Stimulated activated CD4-positive, alpha-beta T cell treated with anti-CD3 and anti-CD28 coated beads, Interleukin-1b, Interleukin-23, amount 100 ng/mL, for 1 hour (primary cell): ENCODE measurements around the gene HOXD8.

Experiments used
- DNase-seq, 2 donors: peaks; one replicate each; pipeline ENCODE4 v3.0.0-alpha.2; 2020; ENCODE audit warnings: low read depth in 2 of 2

HOXD8 gene

DNA sequence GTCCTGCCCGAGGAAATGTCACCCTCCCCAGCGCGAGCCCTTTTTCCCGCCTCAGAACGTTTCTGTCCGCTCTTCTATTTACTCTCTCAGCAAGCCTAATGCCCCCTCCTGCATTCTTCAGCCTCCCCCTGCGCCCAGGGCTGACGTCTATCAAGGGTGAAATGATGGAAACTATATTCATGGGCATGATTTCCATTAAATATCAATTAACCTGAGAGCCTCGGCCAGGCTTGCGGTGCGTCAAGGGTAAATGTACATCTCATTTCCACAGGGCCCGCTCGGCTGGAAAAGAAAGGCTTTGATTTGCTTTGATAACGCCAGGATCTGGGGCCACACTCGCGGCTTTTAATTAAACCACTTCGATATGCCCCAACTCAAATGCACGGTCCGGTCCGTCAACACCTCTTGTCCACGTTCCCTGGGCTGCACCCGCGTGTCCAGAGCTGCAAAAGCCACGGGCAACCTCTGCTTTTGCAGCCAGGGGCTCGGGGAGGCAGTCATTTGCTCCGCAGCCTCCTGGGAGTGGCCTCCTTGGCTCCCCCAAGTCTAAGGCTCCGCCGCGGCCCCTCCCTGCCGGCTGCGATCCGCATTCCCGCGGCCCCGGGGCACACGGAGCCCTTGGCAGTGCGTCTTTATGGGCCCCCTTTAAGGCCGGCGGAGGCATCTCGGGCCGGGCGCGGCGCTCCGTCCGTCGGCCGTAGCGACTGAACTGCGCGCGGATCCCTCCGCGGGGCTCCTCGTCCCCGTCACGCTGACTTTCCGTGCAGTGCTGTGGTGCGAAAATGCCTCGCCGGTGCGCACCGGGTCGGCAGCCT is at the start of gene HOXD8:
HOXD8 (plus strand) TSS at position 724 of the 815 bp plus-strand sequence. CDS start 662 bp downstream, outside the sequence.
- no peak for DNase-seq

DNA sequence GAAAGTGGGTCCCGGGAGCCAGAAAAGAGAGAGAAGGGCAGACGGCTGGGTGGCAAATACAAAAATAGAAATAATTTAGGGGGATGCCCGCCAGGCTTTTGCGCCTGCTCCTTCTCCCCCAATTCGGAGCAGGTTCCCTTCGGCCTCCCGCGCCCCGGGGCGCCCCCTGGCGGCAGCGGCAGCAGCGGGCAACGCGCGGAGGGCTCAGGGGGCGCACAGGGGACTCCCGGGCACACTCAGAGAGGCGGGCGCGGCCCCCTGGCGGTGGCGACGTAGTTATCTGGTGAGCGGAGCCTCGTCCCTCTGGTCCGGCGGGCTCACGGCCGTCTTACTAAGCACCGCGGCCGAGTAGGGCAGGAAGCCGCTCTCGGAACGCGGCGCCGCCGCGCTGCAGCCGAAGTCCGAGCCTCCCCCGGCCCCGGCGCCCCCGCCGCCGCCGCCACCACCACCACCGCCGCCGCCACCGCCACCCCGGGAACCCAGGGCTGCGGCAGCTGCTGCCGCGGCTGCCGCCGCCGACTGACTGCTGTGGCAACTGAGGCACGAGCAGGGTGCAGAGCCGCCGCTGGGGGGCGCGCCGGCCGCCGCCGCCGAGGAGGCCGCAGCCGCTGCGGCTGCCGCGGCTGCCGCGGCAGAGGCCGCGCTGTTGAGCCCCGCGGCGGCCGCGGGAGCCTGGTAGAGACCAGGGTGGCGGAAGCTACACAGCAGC is 49.5 kb upstream of the HOXD8 start:
- no peak for DNase-seq

DNA sequence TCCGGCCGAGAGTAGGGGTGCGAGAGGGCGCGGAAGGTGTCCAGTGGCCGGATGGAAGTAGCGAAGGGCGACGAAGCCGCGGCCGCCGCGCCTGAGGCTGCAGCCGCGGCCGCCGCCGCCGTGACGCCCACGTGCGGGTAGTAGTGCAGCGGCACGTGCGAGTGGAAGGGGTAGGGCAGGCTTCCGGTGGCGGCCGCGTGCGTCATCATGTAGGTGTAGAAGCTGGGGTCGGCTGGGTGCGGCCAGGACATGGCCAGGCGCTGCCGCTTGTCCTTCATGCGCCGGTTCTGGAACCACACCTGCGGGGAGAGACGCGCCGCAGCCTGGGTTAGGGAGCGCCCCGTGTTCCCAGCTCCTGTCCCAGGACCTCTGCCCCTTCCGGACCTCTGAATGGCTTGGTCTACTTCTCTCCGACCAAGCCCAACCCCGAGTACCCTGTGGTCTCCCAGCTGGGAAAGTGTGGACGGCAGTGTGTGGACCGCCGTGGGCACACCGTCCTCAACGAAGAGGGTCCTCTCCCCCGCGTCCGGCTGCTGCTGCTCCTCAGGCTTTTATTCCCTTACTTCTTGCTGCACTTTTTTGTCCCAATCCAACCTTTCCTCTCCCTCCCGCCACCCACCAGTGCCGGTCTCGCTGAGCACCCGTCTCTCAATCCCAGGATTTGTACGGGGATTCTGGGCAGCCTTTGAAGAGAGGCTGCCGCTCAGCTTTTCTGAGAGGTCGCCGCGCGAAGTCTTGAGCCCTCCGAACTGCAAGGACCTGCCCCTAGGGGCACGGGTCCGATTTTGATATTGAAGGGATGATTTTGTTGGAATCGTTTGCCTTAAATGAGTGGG is 48.7 kb upstream of the HOXD8 start:
- DNase-seq = no peak

DNA sequence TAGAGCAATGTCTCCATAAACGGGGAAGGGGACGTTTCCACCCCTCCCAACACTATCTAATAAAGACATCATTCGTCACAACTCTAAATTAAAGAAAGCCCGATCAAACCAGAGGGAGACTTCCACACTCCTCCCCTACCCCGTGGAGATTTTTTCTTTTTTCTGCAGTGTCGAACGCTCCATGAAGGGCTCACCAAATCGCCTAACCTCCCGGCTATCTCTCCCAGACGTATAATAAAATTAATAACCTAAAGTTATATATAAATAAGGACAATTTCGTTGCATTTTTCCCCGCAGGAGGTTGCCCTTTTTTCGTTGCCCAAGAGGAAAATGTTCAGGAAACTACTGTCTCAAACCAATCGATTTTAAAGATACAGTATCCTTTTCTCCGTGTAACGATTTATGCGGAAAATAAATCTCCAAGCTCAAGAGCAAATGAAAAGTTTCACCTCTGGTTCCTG is 48.1 kb upstream of the HOXD8 start:
- DNase-seq = no peak

DNA sequence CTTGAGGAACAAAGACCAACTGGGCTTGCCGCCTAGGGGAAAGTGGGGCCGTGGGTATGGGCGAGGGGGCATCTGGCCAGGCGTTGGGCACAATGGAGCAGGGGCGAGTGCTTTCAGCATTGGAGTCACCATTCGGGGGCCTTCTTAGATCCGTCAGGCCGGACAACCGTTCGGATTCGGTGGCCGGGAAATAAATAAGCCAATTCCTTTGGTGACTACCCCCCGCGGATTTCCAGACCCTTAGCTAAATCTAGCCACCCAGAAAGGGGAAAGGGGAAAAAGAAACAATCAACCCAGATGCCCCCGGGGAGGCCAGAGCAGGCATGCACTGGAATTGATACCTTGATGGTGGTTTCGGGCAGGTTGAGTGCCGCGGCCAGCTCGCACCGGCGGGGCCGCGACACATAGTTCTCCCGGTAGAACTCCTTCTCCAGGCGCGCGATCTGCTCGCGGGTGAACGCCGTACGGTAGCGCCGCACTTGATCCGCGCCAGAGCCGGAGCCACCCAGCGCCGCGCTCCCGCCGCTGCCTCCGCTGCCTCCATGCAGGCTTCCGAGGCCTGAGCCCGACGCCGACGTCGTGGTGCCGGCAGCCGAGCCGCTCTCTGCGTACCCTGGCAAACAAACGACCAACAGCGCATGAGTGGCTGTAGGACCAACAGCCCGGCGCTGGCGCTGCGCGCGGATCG is 47.5 kb upstream of the HOXD8 start:
- no peak for DNase-seq

DNA sequence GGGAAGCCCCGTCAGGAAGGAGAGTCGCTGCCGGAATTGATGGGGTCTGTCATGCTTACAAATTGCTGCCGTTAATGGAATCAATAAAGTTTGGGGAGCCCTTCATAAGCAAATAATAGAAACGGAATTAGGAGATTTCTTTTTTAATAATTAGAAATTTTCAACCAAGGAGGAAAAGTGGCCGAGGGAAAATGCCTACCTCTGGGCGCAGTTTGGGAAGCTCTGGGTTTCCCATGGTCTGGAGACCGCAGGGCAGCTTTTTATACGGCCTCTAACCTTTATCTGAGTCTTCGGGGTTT is 47.0 kb upstream of the HOXD8 start:
- no peak for DNase-seq

DNA sequence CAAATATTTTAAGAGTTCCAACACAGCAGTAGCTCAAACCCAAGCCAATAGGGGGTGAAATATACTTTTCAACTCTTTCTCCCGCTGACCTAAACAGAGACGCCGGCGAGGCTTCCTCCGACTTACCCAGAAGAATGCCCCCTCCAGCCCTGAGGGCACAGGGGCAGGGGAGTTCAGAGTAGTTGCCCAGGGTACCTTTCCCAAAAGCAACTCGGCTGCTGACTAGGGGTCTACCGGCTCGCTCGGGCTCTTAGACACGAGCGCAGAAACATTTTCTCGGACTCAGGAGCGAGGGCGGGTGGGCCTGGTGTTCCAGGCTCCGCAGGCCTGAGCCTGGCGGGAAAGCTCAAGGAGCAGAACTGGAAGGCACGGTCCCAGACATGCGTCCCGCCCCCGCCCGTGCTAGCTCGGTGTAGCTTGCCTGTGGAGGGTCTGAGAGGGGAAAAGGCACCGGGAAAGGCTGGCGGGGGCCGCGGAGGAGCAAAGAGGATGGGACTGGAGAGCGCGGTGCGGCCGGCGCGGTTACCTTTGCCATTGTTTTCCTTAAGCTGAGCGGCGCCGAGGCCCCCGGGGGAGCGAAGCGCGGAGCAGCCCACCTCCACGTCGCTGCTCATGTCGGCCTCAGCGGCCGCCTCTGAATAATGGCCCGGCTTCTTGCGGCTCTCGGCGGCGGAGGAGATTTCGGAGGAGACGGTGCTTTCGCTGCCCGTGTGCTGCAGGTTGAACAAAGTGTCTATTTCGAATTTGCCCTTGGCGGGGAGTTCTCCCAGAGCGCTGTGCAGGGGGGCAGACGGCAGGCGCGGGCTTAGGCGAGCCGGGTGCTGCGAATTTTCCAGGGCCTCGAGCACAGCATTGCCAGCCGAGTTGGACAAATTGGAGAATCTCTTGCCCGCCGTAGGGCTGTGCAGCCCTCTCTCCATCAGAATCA is 46.4 kb upstream of the HOXD8 start:
- DNase-seq = no peak

DNA sequence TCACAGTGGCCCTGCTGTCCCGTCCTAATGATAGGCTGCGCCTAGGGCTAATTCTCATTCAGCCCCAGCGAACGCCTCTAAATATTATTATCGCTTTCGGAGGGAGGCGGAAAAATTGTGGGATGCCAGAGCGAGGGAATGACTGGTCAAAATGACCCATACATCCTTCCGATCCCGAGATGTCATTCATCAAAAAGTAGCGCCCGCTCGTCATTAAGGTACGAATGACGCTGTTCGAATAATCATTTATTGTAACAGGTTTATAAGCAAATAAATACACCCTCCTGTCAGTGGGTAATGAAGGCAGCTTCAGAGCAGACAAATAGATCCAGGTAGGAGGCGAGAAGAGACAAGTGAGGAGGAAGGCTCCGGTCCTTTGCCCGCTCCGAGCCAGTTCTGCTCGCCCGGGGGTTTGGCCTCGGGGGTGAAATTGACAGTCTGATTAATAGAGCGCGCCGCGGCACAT is 45.7 kb upstream of the HOXD8 start, which contains the start of gene EVX2:
EVX2 (minus strand) TSS at position 167 of the 466 bp plus-strand sequence. CDS start 186 bp downstream, outside the sequence.
- DNase-seq = no peak

DNA sequence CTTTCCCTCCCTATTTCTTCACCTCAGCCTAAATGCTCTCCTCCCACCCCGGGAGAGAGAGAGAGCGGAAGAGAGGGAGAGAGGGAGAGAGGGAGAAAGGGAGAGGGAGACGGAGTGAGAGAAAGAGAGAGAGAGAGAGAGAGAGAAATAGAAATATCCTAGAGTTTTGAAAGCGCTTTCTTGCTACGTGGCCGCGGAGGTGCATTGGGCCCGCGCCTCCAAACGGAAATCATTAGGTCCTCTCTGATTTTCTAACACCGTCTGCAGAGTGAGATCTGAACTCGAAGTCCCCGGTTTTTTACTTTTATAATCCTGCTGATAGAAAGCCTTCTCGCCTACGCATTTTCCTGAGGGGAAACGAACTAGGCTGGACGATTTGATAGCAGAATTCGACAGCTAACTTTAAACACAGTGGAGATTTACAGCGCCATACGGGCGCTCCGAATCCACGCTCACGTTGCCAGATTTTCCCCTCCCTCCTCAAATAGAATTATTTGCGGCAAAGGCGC is 44.8 kb upstream of the HOXD8 start:
- DNase-seq = no peak

DNA sequence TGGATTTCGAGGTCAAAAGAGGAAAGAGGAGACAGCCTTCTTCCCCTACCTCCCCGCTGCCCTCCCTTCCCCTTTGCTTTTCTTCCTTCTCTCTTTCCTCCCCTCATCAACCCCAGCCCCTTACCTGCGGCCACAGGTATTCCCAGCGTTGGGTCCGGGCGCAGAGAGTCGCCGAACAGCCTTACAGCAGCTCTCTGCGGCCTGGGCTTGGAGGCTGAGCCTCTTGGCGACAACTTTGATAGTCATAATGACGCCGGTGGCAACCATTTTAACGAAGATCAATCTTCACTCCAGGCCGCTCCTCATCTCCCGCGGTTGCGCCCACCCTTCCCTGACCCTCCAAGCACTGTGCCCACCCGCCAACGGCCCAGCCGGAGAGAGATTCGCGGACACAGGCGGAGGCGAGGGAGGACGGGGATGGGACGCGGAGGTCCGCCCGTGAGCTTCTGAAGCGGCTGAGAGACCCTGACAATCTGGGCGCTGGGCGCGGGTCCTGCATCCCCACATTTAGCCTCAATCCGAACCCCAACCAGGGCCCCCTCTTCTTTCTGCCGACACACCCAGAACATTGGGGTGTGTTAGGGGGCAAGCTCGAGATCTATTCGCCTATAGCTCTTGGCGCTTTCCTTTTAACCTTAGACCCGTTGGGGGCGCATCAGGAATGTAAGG is 44.3 kb upstream of the HOXD8 start:
- no peak for DNase-seq

DNA sequence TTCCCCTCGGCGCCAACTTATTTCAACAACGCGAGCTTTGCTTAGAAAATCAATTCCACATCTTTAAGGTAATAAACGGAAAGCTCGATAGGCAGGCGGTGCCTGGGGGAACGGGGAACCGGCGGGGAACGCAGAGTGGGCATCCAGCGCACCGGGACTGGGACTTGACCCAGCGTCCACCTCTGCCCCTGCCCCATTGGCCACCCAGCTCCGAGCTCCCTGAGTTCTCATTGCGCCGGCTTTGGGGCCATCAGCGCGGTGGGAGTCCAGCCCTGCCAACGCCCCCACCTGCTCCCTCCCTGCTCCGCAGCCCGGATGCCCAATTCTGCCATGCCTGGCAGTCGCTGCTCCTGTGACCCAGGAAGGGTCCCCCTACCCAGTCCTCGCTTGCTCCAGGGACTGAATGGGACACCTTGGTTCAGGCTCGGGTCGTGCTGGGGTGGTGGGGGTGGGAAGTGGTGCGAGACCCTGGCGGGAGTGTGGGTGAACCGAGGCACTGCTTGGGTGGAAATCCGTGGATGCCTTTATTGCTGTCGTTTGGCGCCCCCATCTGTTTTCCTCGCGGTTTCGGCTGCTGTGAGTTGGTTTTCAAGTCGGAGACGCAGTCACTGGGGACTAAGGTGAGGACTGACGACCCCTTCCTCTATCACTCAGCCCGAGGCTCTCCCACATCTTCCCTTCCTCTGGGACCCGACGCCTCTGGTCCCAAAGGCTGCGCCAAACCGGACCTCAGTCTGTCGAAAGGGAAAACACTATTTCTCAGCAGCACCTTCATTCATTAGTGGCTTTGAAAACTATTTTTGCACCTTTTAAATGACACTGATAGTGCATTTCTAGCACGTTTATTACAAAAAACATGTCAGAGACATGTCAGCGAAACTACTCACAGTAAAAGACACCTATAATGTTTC is 43.4 kb upstream of the HOXD8 start:
- DNase-seq = no peak

DNA sequence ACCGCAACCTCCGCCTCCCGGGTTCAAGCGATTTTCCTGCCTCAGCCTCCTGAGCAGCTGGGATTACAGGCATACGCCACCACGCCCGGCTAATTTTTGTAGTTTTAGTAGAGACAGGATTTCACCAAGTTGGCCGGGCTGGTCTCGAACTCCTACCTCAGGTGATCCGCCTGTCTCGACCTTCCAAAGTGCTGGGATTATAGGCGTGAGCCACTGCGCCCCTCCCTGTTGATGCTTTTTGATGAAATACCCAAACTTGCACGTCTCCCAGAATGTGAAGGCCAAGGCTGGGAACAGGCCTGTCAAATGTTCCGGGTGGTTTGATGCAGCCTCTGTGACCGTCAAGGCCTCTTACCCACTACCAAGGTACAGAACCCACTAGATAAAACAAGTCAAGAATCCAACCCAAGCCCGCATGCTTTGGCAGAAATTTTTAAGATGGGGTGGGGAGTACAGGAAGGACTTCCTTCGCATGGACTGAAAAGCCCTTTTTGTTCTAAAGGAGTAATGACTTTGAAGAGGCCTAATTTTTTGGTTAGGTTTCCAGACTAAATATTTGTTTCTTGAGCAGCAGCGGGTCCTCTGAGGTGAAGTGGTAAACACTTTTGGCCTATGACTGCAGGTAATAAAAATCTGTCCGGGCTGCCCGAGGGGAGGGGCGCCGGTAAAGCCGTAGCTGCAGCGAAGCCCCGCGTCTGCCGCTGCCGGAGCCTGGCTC is 42.0 kb upstream of the HOXD8 start:
- no peak for DNase-seq

DNA sequence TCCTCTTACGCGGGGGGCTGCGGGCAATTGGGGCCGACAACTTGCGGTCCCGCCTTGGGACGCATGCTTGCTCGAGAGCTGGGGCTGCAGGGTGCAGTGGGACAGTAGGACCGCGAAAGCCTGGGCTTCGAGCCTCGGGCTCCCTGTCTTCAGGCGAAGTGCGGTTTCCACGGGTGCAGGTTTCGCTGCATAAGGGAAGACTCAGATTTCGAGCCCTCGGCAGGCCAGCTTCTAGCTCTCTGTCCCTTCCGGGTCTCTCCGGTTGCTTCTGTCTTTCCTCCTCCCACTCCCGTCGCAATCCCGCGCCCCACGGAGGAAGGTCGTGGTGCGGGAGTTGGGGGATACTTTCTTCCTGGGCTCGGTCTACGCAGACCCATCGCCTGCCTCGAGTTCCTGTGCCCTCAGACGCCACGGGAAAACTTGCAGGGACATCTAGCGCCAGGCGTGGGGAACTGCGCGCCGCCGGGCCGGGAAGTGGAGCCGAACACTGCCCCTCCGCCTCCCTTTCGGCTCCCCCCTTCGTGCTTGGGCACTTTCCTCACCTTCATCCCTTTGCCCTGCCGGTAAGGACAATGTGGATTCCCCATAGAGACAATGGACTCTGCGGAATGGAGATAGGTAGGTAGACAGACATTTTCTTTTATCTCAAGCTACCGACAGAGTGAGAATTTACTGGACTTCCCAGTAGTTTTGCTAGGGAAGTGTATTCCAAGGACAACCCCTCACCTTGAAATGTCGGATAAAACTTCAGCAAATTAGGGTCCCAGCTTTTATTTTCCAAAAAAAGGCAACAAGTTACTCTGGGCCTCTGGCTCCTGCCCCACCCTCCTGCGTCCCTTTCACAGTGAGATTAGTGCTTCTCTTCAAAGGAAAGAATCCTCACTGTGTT is 41.2 kb upstream of the HOXD8 start:
- DNase-seq = no peak

DNA sequence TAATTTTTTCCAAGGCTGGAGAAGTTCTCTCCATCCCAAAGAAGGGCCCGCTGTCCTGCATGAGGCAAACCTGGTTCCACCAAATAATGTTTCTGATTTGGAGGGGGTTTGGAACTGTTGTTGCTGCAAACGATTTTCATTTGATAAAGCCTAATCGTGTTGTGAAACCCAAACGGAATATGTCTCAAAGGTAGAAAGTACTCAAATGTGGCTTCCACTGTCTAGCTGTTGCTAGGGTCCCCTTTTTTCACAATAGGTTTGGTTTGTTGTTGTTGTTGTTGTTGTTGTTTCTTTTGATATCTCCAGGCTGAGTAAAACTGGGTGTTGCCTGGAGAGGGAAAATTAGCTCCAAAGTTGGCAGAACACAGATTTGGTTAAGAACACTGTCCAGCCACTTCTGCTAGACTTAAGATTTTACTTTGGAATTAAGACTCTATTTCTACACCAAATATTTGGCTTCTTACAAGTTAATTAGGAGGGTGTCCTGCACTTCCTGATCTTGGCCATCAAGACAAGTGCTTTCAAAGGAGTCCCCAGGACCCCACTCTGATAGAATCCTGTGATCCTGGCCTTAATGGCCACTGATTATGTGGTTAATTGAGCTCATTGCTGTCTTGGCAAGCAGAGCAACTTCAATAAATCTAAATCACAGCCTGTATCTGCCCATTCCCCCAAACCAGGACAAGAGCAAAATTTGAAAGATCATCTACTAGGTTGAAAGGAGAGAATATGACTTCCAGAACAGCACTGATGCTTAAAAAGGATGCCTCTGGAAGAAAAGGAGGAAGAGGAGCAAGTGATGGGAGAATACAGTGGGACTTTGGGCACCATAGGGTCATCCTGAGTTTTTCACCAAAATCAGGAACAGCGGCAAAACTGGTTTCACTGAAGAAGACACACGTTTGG is 40.3 kb upstream of the HOXD8 start:
- DNase-seq = no peak

DNA sequence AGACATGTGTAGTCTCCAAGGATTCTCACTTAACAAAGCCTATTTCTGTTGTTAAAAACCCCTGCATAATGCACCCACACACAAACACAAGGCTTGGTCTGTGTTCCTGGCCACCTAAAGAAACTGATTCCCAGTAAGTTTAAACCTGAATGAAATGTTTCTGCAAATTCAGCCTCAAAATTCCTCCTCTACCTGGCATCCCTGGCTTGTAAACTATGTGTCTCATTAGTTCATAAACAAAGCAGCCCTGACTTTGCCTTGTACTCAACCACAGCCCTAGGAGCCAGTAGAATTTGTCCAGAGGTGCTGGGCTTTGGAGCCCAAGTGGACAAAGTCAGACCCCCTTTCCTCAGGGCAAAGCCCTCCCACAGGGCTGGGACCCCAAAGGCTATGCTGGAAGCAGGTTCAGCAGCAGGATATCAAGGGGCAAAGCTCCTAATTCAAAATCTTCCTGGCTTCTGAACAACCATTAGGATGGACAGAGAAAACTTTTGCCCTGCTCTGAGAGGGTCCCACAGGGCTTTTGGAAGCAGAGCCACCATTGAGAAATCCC is 39.6 kb upstream of the HOXD8 start:
- no peak for DNase-seq

DNA sequence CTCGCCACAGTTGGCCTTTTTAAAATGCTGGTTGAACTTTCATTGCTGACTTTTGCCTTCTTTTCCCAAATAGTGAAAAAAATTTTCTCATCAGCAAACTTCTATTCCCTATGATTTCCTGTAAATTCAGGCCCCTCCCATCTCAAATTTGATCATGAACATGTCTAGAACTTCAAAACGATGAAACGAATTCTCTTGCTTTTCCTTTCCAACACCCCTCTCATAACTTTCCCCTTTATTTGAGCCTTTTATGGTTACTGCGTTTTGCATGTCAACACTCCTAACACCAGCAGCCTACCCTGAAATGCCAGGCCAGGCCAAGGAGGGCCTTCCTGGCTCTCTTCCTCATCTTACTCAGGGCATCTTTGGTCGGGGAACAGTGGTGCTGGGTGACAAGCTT is 38.6 kb upstream of the HOXD8 start:
- DNase-seq = no peak
